Neural cell (in vitro differentiated cells): ENCODE data around the gene FHAD1. TPM values are rescaled to one million over a fixed set of nuclear protein-coding genes. Genes with fewer than 3 reads are reported as not detected.

Experiments used
- H2AFZ ChIP-seq: fragments of 200-600, 300-800 bp; sonication (generic), shearing (Covaris generic); 2 replicates; pipeline ENCODE4 v1.6.0; 2014; ENCODE audit warnings: low read depth, mild to moderate bottlenecking, antibody characterized with exemption, low read length, moderate library complexity
- H3F3A ChIP-seq: fragments of 200-600 bp; shearing (Covaris generic); 2 replicates; pipeline ENCODE4 v1.6.1; 2016; ENCODE audit warnings: mild to moderate bottlenecking, moderate library complexity, mixed read lengths, antibody characterized with exemption, low read length; ENCODE audit not compliant: insufficient read depth, poor library complexity, severe bottlenecking
- H3K27ac ChIP-seq: fragments of 200-600, 300-800 bp; sonication (generic), shearing (Covaris generic); 2 replicates; pipeline ENCODE4 v1.5.1; 2014; ENCODE audit warnings: mild to moderate bottlenecking, low read length, moderate library complexity
- H3K27me3 ChIP-seq: fragments of 300-800, 200-600 bp; sonication (generic), shearing (Covaris generic); 2 replicates; pipeline ENCODE4 v1.6.0; 2014; ENCODE audit warnings: mild to moderate bottlenecking, low read depth, low read length, moderate library complexity; ENCODE audit not compliant: insufficient read depth
- H3K36me3 ChIP-seq: fragments of 300-800, 200-600 bp; sonication (generic), shearing (Covaris generic); 2 replicates; pipeline ENCODE4 v1.5.1; 2014; ENCODE audit warnings: mild to moderate bottlenecking, antibody characterized with exemption, low read length, moderate library complexity; ENCODE audit not compliant: insufficient read depth
- H3K4me2 ChIP-seq: fragments of 300-800, 200-600 bp; sonication (generic), shearing (Covaris generic); 2 replicates; pipeline ENCODE4 v1.6.0; 2014; ENCODE audit warnings: mild to moderate bottlenecking, low read length
- H3K4me3 ChIP-seq: fragments of 300-800, 200-600 bp; sonication (generic), shearing (Covaris generic); 2 replicates; pipeline ENCODE4 v1.5.1; 2014; ENCODE audit warnings: mild to moderate bottlenecking, low read length, moderate library complexity
- H3K79me2 ChIP-seq: fragments of 200-600 bp; shearing (Covaris generic); replicated peaks from 2 replicates; pipeline ENCODE4 v1.6.0; 2014; ENCODE audit warnings: mild to moderate bottlenecking, low read length, moderate library complexity; ENCODE audit not compliant: insufficient read depth
- H3K9ac ChIP-seq: fragments of 300-800, 200-600 bp; sonication (generic), shearing (Covaris generic); 2 replicates; pipeline ENCODE4 v1.6.1; 2016; ENCODE audit warnings: mild to moderate bottlenecking, low read length, mixed read lengths
- H3K9me2 ChIP-seq: fragments of 200-600 bp; shearing (Covaris generic); 2 replicates; pipeline ENCODE4 v1.6.1; 2016; ENCODE audit warnings: mild to moderate bottlenecking, low read length, mixed read lengths; ENCODE audit not compliant: insufficient read depth
- H3K9me3 ChIP-seq: fragments of 200-600, 300-800 bp; sonication (generic), shearing (Covaris generic); 2 replicates; pipeline ENCODE4 v1.6.1; 2016; ENCODE audit warnings: mild to moderate bottlenecking, mixed run types, low read length, moderate library complexity, mixed read lengths
- H4K20me1 ChIP-seq: fragments of 200-600 bp; shearing (Covaris generic); 2 replicates; pipeline ENCODE4 v1.6.1; 2016; ENCODE audit warnings: mild to moderate bottlenecking, mixed run types; ENCODE audit not compliant: insufficient read depth
- EP300 ChIP-seq: fragments of 450-650 bp; conservative IDR thresholded peaks from 2 replicates; pipeline ENCODE4 v1.6.1; 2014; ENCODE audit warnings: antibody characterized with exemption, mild to moderate bottlenecking, moderate library complexity; ENCODE audit not compliant: poor library complexity, severe bottlenecking
- EZH2 ChIP-seq: fragments of 200-600, 300-800 bp; shearing (Covaris generic), sonication (generic); IDR thresholded peaks from 2 replicates; pipeline ENCODE4 v1.6.1; 2014; ENCODE audit warnings: antibody characterized with exemption, low read length, borderline replicate concordance, mild to moderate bottlenecking; ENCODE audit not compliant: insufficient read depth, poor library complexity, severe bottlenecking
- MXI1 ChIP-seq: fragments of 450-650 bp; conservative IDR thresholded peaks from 2 replicates; pipeline ENCODE4 v1.6.1; 2014; ENCODE audit warnings: antibody characterized with exemption, mild to moderate bottlenecking; ENCODE audit not compliant: poor library complexity, severe bottlenecking
- POLR2AphosphoS5 ChIP-seq: IDR thresholded peaks from 2 replicates; pipeline ENCODE4 v1.6.1; 2012
- RAD21 ChIP-seq: fragments of 450-650 bp; conservative IDR thresholded peaks from 2 replicates; pipeline ENCODE4 v1.6.1; 2014; ENCODE audit warnings: antibody characterized with exemption, mild to moderate bottlenecking, moderate library complexity
- SMC3 ChIP-seq: fragments of 450-650 bp; conservative IDR thresholded peaks from 2 replicates; pipeline ENCODE4 v1.6.1; 2014; ENCODE audit warnings: antibody characterized with exemption, mild to moderate bottlenecking, moderate library complexity; ENCODE audit not compliant: poor library complexity
- TAF1 ChIP-seq: IDR thresholded peaks from 2 replicates; pipeline ENCODE4 v1.6.1; 2012; ENCODE audit warnings: low read depth
- polyA plus RNA-seq: library from polyadenylated mRNA; depleted of rRNA; stranded (reverse); fragments of >200 nt; gene quantifications from 2 replicates; pipeline ENCODE4 v1.2.3, GENCODE V29; 2014
- TF ChIP-seq, protein P1 (sequence below): fragments of 450-650 bp; IDR thresholded peaks from 2 replicates; pipeline ENCODE4 v1.5.1; 2014; ENCODE audit warnings: antibody characterized with exemption, mild to moderate bottlenecking, moderate library complexity; ENCODE audit not compliant: poor library complexity, severe bottlenecking
- TF ChIP-seq, protein P2 (sequence below): IDR thresholded peaks from 2 replicates; pipeline ENCODE4 v1.6.1; 2012; ENCODE audit warnings: borderline replicate concordance

Gene FHAD1
- polyA plus RNA-seq, 1 donor from 2014 or later: 0.46 TPM

DNA sequence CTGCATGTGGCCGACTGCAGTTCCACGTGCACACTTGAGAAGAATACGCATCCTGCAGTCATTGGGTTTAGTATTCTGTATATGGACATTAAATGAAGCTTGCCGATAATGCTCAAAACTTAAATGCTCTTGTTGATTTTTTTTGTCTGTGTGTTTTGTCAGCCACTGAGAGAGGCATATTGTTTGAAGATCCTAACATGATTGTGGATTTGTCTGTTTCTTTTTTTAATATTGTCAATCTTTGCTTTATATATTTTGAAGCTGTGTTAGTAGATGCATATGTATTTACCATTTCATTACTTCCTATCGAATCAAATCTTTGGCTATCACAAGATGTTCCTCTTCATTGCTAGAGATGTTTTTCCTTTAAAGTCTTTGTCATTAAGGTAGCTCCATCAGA is 73.2 kb downstream of the FHAD1 start:
- TF ChIP-seq EZH2: no peak
- TF ChIP-seq EP300: no peak
- no peak for TF ChIP-seq MXI1
- no peak for TF ChIP-seq SMC3
- no peak for TF ChIP-seq RAD21
- TF ChIP-seq, protein P1, sequence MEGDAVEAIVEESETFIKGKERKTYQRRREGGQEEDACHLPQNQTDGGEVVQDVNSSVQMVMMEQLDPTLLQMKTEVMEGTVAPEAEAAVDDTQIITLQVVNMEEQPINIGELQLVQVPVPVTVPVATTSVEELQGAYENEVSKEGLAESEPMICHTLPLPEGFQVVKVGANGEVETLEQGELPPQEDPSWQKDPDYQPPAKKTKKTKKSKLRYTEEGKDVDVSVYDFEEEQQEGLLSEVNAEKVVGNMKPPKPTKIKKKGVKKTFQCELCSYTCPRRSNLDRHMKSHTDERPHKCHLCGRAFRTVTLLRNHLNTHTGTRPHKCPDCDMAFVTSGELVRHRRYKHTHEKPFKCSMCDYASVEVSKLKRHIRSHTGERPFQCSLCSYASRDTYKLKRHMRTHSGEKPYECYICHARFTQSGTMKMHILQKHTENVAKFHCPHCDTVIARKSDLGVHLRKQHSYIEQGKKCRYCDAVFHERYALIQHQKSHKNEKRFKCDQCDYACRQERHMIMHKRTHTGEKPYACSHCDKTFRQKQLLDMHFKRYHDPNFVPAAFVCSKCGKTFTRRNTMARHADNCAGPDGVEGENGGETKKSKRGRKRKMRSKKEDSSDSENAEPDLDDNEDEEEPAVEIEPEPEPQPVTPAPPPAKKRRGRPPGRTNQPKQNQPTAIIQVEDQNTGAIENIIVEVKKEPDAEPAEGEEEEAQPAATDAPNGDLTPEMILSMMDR: no peak
- no peak for TF ChIP-seq TAF1
- no peak for TF ChIP-seq POLR2AphosphoS5
- TF ChIP-seq, protein P2, sequence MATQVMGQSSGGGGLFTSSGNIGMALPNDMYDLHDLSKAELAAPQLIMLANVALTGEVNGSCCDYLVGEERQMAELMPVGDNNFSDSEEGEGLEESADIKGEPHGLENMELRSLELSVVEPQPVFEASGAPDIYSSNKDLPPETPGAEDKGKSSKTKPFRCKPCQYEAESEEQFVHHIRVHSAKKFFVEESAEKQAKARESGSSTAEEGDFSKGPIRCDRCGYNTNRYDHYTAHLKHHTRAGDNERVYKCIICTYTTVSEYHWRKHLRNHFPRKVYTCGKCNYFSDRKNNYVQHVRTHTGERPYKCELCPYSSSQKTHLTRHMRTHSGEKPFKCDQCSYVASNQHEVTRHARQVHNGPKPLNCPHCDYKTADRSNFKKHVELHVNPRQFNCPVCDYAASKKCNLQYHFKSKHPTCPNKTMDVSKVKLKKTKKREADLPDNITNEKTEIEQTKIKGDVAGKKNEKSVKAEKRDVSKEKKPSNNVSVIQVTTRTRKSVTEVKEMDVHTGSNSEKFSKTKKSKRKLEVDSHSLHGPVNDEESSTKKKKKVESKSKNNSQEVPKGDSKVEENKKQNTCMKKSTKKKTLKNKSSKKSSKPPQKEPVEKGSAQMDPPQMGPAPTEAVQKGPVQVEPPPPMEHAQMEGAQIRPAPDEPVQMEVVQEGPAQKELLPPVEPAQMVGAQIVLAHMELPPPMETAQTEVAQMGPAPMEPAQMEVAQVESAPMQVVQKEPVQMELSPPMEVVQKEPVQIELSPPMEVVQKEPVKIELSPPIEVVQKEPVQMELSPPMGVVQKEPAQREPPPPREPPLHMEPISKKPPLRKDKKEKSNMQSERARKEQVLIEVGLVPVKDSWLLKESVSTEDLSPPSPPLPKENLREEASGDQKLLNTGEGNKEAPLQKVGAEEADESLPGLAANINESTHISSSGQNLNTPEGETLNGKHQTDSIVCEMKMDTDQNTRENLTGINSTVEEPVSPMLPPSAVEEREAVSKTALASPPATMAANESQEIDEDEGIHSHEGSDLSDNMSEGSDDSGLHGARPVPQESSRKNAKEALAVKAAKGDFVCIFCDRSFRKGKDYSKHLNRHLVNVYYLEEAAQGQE: no peak
- Histone ChIP-seq H3F3A (no peaks in the 10 kb centered on the region), H3K9ac (no peak overlapping the region), H3K4me3 (no peak overlapping the region), H3K9me2 (no peaks in the 10 kb centered on the region), H3K79me2 (no peaks in the 10 kb centered on the region), H4K20me1 (no peaks in the 10 kb centered on the region), H2AFZ (no peak overlapping the region), H3K9me3 (no peaks in the 10 kb centered on the region), H3K36me3 (no peaks in the 10 kb centered on the region), H3K27ac (no peak overlapping the region), H3K27me3 (no peaks in the 10 kb centered on the region), H3K4me2 (no peak overlapping the region)

DNA sequence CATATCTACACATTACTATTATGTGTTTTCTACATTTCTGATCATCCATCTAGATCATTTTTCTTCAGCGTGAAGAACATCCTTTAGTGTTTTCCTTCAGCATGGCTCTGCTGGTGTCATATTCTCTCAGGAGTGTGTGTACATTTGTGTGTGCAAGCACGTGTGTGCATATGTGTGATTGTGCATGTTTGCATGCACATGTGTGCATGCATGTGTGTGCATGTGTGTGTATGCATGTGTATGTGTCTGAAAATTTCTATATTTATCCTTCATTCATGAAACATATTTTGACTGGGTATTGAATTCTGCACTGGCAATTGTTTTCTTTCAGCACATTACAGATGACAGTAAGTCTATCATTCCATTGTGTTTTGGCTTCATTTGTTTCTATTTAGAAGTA is 74.6 kb downstream of the FHAD1 start:
- H3K4me3 ChIP-seq: no peak overlapping the region
- no peak overlapping the region for H3K27ac ChIP-seq
- TF ChIP-seq, protein P1: no peak
- TF ChIP-seq POLR2AphosphoS5 (no peak), RAD21 (no peak), EZH2 (no peak), TAF1 (no peak), SMC3 (no peak), EP300 (no peak), MXI1 (no peak)
- TF ChIP-seq, protein P2: no peak
- H2AFZ ChIP-seq: no peak overlapping the region
- no peaks in the 10 kb centered on the region for H4K20me1 ChIP-seq
- H3K79me2 ChIP-seq: no peaks in the 10 kb centered on the region
- no peaks in the 10 kb centered on the region for H3K36me3 ChIP-seq
- H3K9me2 ChIP-seq: no peaks in the 10 kb centered on the region
- H3K27me3 ChIP-seq: no peaks in the 10 kb centered on the region
- no peaks in the 10 kb centered on the region for H3K9me3 ChIP-seq
- H3K9ac ChIP-seq: no peak overlapping the region
- H3K4me2 ChIP-seq: no peak overlapping the region
- no peaks in the 10 kb centered on the region for H3F3A ChIP-seq
